ENCODE measurements around the gene CCDC78. TPM values are rescaled to one million over a fixed set of nuclear protein-coding genes. Genes with fewer than 3 reads are reported as not detected.

Gene CCDC78
- total and polyA plus RNA-seq, 2 of the 4 experiments (the other 2 are of a cell fraction): 0.54 to 4.6 TPM

DNA sequence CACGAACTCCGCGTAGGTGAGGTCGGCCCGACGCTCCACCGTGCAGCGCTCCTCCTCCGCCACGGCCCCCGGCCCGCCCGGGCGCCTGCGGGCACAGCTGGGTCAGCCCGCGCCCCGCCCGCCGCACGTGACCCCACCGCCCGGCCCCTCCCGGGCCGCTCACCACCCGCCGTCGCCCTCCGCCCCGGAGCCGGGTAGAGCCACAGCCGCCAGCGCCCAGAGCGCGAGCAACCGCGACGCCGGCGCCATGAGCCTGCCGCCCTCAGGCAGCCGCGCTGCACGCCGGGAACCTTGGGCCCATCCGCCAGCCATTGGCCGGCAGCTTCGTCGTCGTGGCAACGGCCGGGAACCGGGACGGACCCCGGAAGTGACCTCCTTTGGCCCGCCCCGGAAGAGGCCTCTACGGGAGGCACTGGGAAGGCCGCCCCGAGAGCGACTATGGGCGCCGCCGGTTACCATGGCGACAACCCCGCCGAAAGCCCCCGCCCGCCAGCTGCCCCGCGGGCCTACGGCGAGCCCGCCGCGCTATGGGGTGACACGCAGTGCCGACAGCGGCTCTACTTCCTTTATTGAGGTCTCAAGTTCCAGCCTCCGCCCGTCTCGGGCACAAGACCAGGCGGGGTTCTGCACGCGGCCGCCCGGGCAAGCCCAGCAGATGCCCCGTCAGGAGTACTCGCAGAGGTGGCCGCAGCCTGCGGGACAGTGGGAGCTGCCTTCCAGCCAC is 42.0 kb downstream of the CCDC78 start, which contains the start of gene JMJD8:
Gene JMJD8 (minus strand): TSS at position 264 of the 724 bp plus-strand sequence. CDS start 15 bp downstream, at position 249.
- H3K27ac ChIP-seq (ENCODE audit: insufficient read depth, low read length): peak within 1 kb of the TSS; percentile 54
- in situ Hi-C loops (cut with MboI; ENCODE audit: low sequenced_read_pairs): no loop called here
- H3K4me3 ChIP-seq (ENCODE audit: insufficient read depth, low read depth, low read length): peak within 1 kb of the TSS; percentile 81
- H4K5ac ChIP-seq (ENCODE audit: low read depth, low read length): peak within 1 kb of the TSS; percentile 32
- peak within 1 kb of the TSS; percentile 29 for H2BK5ac ChIP-seq (ENCODE audit: low read depth, low read length, poor library complexity, severe bottlenecking)
- TF ChIP-seq, protein P1, sequence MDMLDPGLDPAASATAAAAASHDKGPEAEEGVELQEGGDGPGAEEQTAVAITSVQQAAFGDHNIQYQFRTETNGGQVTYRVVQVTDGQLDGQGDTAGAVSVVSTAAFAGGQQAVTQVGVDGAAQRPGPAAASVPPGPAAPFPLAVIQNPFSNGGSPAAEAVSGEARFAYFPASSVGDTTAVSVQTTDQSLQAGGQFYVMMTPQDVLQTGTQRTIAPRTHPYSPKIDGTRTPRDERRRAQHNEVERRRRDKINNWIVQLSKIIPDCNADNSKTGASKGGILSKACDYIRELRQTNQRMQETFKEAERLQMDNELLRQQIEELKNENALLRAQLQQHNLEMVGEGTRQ (IDR thresholded peaks at IDR 0.05; ENCODE audit: low read depth, low read length): peak; percentile 61
- peak; percentile 42; the same call in 1 of the 2 replicates for TF ChIP-seq BHLHE40 (IDR thresholded peaks at IDR 0.05; ENCODE audit: low read depth, low read length)
- TF ChIP-seq NFE2L2 (IDR thresholded peaks at IDR 0.05; ENCODE audit: low read depth, low read length): no peak
- TF ChIP-seq MXI1 (IDR thresholded peaks at IDR 0.05; ENCODE audit: borderline replicate concordance, low read depth, low read length): peak; percentile 88; the same call in 1 of the 2 replicates
- no peak for TF ChIP-seq FOS (IDR thresholded peaks at IDR 0.05; ENCODE audit: low read depth, low read length)
- TF ChIP-seq RAD21 (IDR thresholded peaks at IDR 0.05; ENCODE audit: low read length): no peak
- TF ChIP-seq CHD1 (IDR thresholded peaks at IDR 0.05; ENCODE audit: low read depth, low read length): no peak
- TF ChIP-seq MAZ (IDR thresholded peaks at IDR 0.05; ENCODE audit: borderline replicate concordance, low read depth, low read length): peak; percentile 14; the same call in 1 of the 2 replicates
- TF ChIP-seq, protein P2, sequence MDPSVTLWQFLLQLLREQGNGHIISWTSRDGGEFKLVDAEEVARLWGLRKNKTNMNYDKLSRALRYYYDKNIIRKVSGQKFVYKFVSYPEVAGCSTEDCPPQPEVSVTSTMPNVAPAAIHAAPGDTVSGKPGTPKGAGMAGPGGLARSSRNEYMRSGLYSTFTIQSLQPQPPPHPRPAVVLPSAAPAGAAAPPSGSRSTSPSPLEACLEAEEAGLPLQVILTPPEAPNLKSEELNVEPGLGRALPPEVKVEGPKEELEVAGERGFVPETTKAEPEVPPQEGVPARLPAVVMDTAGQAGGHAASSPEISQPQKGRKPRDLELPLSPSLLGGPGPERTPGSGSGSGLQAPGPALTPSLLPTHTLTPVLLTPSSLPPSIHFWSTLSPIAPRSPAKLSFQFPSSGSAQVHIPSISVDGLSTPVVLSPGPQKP (IDR thresholded peaks at IDR 0.05; ENCODE audit: borderline replicate concordance, low read depth, low read length): no peak
- 6% methylated on average over 89 of the region's 91 CpGs; no CpG with 5 or more reads in 1 of the 2 experiments for WGBS, 2 experiments (ENCODE audit: extremely low coverage in 2 of 2, insufficient read length in 1 of 2)
- H3K9me1 ChIP-seq (ENCODE audit: insufficient read depth, low read length): peaks cover 12% of the 10 kb centered on the region
- no peak within 1 kb of the TSS for H3K23ac ChIP-seq (ENCODE audit: low read depth, low read length)
- no peak within 1 kb of the TSS for H2BK20ac ChIP-seq (ENCODE audit: low read depth, low read length)
- dilution Hi-C loops (cut with HindIII; ENCODE audit: low sequenced_read_pairs, unreplicated experiment): no loop called here
- H3K9ac ChIP-seq (ENCODE audit: low read depth, low read length): peak within 1 kb of the TSS; percentile 72
- DNase-seq (peak; percentile 92), ATAC-seq (ENCODE audit: low read depth) (peak; percentile 42)
- intact Hi-C loops (cut with micrococcal nuclease): no loop called here
- no peaks in the 10 kb centered on the region for H3K27me3 ChIP-seq (ENCODE audit: control insufficient read depth, insufficient read depth, low read length)
- no peak within 1 kb of the TSS for H3K56ac ChIP-seq (ENCODE audit: extremely low read depth, insufficient read depth, low read length)
- H2BK120ac ChIP-seq (ENCODE audit: low read depth, low read length): no peak within 1 kb of the TSS
- H2AFZ ChIP-seq (replicated peaks; ENCODE audit: low read length, poor library complexity): peak within 1 kb of the TSS; percentile 87
- H2AK5ac ChIP-seq (ENCODE audit: low read depth, low read length): peak within 1 kb of the TSS; percentile 87
- peak within 1 kb of the TSS; percentile 80 to 94 for H4K8ac ChIP-seq (ENCODE audit: low read depth in 2 of 2, low read length in 2 of 2)
- POLR2A ChIA-PET (ENCODE audit: unreplicated experiment): no interaction called here
- H3K9me3 ChIP-seq (ENCODE audit: control insufficient read depth, insufficient read depth, low read length): no peaks in the 10 kb centered on the region
- BruUV-seq (replicated peaks): no TSS peak
- H2BK15ac ChIP-seq (ENCODE audit: low read depth, low read length): no peak within 1 kb of the TSS
- H3K4ac ChIP-seq (ENCODE audit: low read depth, low read length): peak within 1 kb of the TSS; percentile 63
- peak within 1 kb of the TSS; percentile 62; the same call in 1 of the 2 replicates for H4K91ac ChIP-seq (ENCODE audit: insufficient read depth, low read depth, low read length)
- H3K4me1 ChIP-seq (ENCODE audit: control insufficient read depth, insufficient read depth, low read length): peaks cover 24% of the 10 kb centered on the region
- H3K79me1 ChIP-seq (ENCODE audit: low read depth in 1 of 2, low read length in 2 of 2): peaks cover 13 to 56% of the 10 kb centered on the region in 2 experiments
- H3K18ac ChIP-seq (ENCODE audit: low read depth, low read length): no peak within 1 kb of the TSS
- no peak within 1 kb of the TSS for H3K14ac ChIP-seq (replicated peaks; ENCODE audit: low read depth, low read length)
- CTCF ChIA-PET: no interaction called here
- H4K20me1 ChIP-seq (ENCODE audit: insufficient read depth, low read length): peaks cover 34% of the 10 kb centered on the region
- H2AK9ac ChIP-seq (replicated peaks; ENCODE audit: low read depth, low read length, poor library complexity): peak within 1 kb of the TSS; percentile 93
- H3K4me2 ChIP-seq (ENCODE audit: low read depth, low read length): peak within 1 kb of the TSS; percentile 85
- peaks cover 41% of the 10 kb centered on the region for H3K36me3 ChIP-seq (ENCODE audit: control insufficient read depth, insufficient read depth, low read length)

Measured in IMR-90 (cell line).